Body of pancreas (tissue), 4 donors: ENCODE results near the gene PLEKHG1.

Source experiments
- POLR2A ChIP-seq, 3 donors: fragments of 450-650 bp; IDR thresholded peaks; one replicate each; pipeline ENCODE4 v1.6.1; 2016; ENCODE audit warnings: antibody characterized with exemption in 3 of 3, mild to moderate bottlenecking in 2 of 3
- TF ChIP-seq, protein P1 (sequence below), 7 experiments: fragments of 450-650 bp in 4 of 7; fragments of 200-600 bp in 3 of 7; sonication (generic) in 3 of 7; IDR thresholded peaks; one replicate each; pipeline ENCODE4 v1.5.1; 2016 to 2019; ENCODE audit warnings: antibody characterized with exemption in 7 of 7

DNA sequence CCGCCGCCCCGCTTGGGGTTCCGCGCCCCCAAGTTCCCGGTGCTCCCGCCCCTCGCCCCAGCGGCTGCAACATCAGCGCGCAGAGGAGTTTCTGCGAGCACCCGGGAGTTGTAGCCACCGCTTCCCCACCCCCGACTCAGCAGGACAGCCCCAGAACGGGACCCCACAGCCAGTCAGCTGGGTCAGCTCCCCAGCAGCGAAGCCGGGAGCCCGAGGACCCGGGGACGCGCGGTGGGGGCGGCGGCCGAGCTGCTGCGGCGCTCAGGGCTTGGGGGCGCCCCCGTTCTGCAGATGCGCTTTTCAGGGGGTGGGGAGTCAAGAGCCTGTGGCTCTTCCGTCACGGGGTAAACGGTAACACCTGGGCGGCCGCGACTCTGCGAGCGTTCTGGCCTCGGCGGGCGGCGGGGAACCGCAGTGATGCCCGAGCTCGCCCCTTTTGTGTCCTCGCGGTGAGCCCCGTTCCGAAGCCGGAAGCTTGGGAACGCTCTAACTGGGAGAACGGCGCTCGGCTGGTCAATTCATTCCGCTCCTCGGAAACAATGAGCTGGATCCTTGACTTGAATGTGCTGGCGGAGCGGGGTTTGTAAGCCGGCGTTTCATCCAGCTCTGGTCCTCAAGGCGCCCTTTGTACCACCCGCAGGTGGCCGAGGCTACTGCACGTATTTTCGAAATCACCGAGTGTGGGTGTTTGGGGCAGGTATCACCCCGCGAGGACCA, 774 bp downstream of the PLEKHG1 start:
- TF ChIP-seq, protein P1, sequence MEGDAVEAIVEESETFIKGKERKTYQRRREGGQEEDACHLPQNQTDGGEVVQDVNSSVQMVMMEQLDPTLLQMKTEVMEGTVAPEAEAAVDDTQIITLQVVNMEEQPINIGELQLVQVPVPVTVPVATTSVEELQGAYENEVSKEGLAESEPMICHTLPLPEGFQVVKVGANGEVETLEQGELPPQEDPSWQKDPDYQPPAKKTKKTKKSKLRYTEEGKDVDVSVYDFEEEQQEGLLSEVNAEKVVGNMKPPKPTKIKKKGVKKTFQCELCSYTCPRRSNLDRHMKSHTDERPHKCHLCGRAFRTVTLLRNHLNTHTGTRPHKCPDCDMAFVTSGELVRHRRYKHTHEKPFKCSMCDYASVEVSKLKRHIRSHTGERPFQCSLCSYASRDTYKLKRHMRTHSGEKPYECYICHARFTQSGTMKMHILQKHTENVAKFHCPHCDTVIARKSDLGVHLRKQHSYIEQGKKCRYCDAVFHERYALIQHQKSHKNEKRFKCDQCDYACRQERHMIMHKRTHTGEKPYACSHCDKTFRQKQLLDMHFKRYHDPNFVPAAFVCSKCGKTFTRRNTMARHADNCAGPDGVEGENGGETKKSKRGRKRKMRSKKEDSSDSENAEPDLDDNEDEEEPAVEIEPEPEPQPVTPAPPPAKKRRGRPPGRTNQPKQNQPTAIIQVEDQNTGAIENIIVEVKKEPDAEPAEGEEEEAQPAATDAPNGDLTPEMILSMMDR (IDR thresholded peaks at IDR 0.05) = peak in 6 of 7 experiments; percentile 21 to 57 (median 51)
- TF ChIP-seq POLR2A (IDR thresholded peaks at IDR 0.05) = peak in 1 of 3 donors; percentile 29
